Activated T-helper 17 cell treated with anti-CD3 and anti-CD28 coated beads, Interleukin-2, amount 50 U/mL, for 72 hours (primary cell): ENCODE data around the gene PIK3R1. TPM values are rescaled to one million over a fixed set of nuclear protein-coding genes. Genes with fewer than 3 reads are reported as not detected.
A peak's percentile ranks its signal among the peaks of the same experiment; 100 is the strongest.
"Not testable (repeated sequence)": the region's sequence is repeated elsewhere in the genome, so short reads cannot be mapped to it uniquely, and the experiment has no call there.

Source experiments
- ATAC-seq: fragments of 150-1000 bp; cut with Tn5 transposase; replicated peaks from 2 replicates; pipeline ENCODE4 v1.10.0; 2021; ENCODE audit warnings: mild to moderate bottlenecking, moderate library complexity
- H3K27ac Mint-ChIP-seq: one replicate; pipeline ENCODE4 v1.8.0; 2022; ENCODE audit warnings: mixed read lengths
- H3K27me3 Mint-ChIP-seq: one replicate; pipeline ENCODE4 v1.8.0; 2022; ENCODE audit warnings: mixed read lengths
- H3K36me3 Mint-ChIP-seq: one replicate; pipeline ENCODE4 v1.8.0; 2022; ENCODE audit warnings: low read depth, mild to moderate bottlenecking, mixed read lengths
- H3K4me1 Mint-ChIP-seq: one replicate; pipeline ENCODE4 v1.8.0; 2022; ENCODE audit warnings: mixed read lengths
- H3K4me3 Mint-ChIP-seq: one replicate; pipeline ENCODE4 v1.8.0; 2022; ENCODE audit warnings: mild to moderate bottlenecking, mixed read lengths
- H3K9me3 Mint-ChIP-seq: one replicate; pipeline ENCODE4 v1.8.0; 2022; ENCODE audit warnings: mixed read lengths
- total RNA-seq, 2 donors: library from RNA; stranded (reverse); gene quantifications; one replicate each; pipeline ENCODE4 v1.2.3, GENCODE V29; 2022

PIK3R1 gene
- total RNA-seq, 2 donors from 2014 or later = 47.5 to 57.0 TPM

GRCh38 chr5:68226546-68227073, 11.1 kb downstream of the PIK3R1 start:
- H3K27ac Mint-ChIP-seq = peak overlapping the region; percentile 1
- H3K36me3 Mint-ChIP-seq = peaks cover 55% of the 10 kb centered on the region
- no peaks in the 10 kb centered on the region for H3K9me3 Mint-ChIP-seq
- H3K27me3 Mint-ChIP-seq = no peaks in the 10 kb centered on the region
- no peak overlapping the region for H3K4me3 Mint-ChIP-seq
- ATAC-seq = no peak
- H3K4me1 Mint-ChIP-seq = peaks cover 57% of the 10 kb centered on the region

- H3K4me3 Mint-ChIP-seq = no peak overlapping the region
- H3K9me3 Mint-ChIP-seq = no peaks in the 10 kb centered on the region
- peaks cover 55% of the 10 kb centered on the region for H3K36me3 Mint-ChIP-seq
- no peak overlapping the region for H3K27ac Mint-ChIP-seq
- H3K27me3 Mint-ChIP-seq = no peaks in the 10 kb centered on the region
- no peak for ATAC-seq
- H3K4me1 Mint-ChIP-seq = peaks cover 52% of the 10 kb centered on the region
Observed at GRCh38 chr5:68227532-68228160, 12.1 kb downstream of the PIK3R1 start.

DNA sequence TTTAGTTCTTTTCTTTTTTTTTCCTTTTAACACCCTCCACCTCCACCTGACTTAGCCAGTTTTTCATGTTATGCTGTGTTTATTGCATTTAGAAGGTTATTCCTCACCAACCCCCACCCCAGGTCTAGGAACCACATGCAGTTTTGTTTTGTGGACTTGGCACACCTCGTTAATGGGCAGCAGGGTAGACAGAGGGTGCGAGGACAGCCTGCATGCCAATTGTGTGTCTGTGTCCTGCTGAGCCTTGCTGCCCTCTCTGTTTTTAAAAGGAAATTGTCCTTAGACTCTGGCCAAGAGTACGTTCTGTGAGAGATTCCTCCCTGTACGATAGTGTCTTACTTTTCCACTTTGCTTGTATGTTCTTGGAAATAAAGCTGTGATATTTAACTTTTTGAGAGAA, 13.9 kb downstream of the PIK3R1 start:
- Mint-ChIP-seq H3K27ac (no peak overlapping the region), H3K9me3 (no peaks in the 10 kb centered on the region), H3K4me3 (no peak overlapping the region), H3K27me3 (no peaks in the 10 kb centered on the region), H3K4me1 (peaks cover 50% of the 10 kb centered on the region), H3K36me3 (peaks cover 58% of the 10 kb centered on the region)
- ATAC-seq = no peak

- no peak overlapping the region for H3K27ac Mint-ChIP-seq
- H3K4me3 Mint-ChIP-seq = no peak overlapping the region
- peaks cover 52% of the 10 kb centered on the region for H3K36me3 Mint-ChIP-seq
- ATAC-seq = no peak
- no peaks in the 10 kb centered on the region for H3K9me3 Mint-ChIP-seq
- no peaks in the 10 kb centered on the region for H3K27me3 Mint-ChIP-seq
- H3K4me1 Mint-ChIP-seq = peaks cover 45% of the 10 kb centered on the region
Observed at GRCh38 chr5:68230285-68230684, 14.7 kb downstream of the PIK3R1 start.

DNA sequence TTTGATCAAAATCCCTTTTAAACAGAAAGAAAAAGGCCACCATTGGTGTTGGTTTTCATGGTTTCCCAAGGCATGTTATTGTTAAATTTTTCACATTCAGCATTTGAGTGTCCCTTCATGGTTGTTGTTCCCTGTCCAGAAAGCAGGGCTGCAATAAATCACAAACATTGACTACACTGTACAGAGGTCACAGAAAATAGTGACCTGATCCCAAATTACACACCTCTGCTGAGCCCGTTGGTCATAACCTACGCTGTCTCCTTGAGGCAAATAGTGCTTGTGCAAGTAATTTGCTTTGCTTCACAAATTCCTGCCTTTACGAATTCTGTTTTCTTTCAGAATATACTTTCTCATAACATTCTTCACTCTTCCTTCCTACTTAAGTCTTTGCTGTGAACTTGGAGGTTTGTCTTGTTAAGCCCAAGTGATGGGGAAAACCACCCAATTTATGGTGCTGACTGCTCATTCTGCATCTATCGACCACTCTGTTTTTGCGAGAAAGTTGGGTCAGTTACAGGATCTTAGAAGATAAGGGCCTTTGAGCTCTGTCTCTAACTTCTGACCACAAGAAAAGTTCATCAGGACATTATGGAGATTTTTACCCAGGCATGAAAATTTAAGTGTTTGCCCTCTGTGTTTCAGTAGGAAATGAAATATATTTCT, 16.0 kb downstream of the PIK3R1 start:
- Mint-ChIP-seq H3K4me1 (peaks cover 34% of the 10 kb centered on the region), H3K27ac (peak overlapping the region; percentile 15)

DNA sequence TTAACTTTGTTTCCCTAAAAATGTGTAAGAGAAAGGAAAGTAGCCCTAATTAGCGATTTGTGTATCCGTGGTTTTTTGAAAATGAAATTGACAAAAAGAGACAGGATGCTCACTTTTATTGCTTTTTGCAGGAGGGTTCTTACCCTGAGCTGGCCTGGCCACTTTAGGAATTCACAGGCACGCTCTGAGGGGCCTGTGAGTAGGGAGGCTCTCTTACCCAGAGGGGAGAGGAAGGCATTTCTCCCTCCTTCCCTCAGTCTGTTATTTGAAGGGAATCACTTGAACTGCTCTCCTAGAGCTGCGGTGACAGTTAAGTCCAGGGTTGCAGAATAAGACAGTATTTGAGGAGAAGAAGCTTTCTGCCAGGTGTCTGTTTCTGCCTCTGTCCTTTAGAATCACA, 16.7 kb downstream of the PIK3R1 start:
- no peak for ATAC-seq
- H3K27me3 Mint-ChIP-seq = no peaks in the 10 kb centered on the region
- no peaks in the 10 kb centered on the region for H3K9me3 Mint-ChIP-seq
- no peak overlapping the region for H3K4me3 Mint-ChIP-seq
- peaks cover 35% of the 10 kb centered on the region for H3K4me1 Mint-ChIP-seq
- peaks cover 36% of the 10 kb centered on the region for H3K36me3 Mint-ChIP-seq
- peak overlapping the region; percentile 6 for H3K27ac Mint-ChIP-seq

More for the DNA sequence above, 16.0 kb downstream of the PIK3R1 start:
- H3K27me3 Mint-ChIP-seq = no peaks in the 10 kb centered on the region
- H3K4me3 Mint-ChIP-seq = no peak overlapping the region
- no peaks in the 10 kb centered on the region for H3K9me3 Mint-ChIP-seq
- ATAC-seq = no peak
- H3K36me3 Mint-ChIP-seq = peaks cover 39% of the 10 kb centered on the region

- Mint-ChIP-seq H3K9me3 (no peaks in the 10 kb centered on the region), H3K36me3 (peaks cover 29% of the 10 kb centered on the region), H3K27me3 (no peaks in the 10 kb centered on the region), H3K4me1 (peaks cover 40% of the 10 kb centered on the region), H3K27ac (peak overlapping the region; percentile 6), H3K4me3 (no peak overlapping the region)
- no peak for ATAC-seq
Observed at GRCh38 chr5:68233075-68233474, 17.5 kb downstream of the PIK3R1 start.

GRCh38 chr5:68235229-68235628, 19.7 kb downstream of the PIK3R1 start:
- not testable (repeated sequence) for H3K27ac Mint-ChIP-seq, ATAC-seq, H3K27me3 Mint-ChIP-seq, H3K9me3 Mint-ChIP-seq, H3K4me3 Mint-ChIP-seq
- peaks cover 47% of the 10 kb centered on the region for H3K4me1 Mint-ChIP-seq
- peaks cover 14% of the 10 kb centered on the region for H3K36me3 Mint-ChIP-seq

- H3K4me3 Mint-ChIP-seq = peak overlapping the region; percentile 53
- ATAC-seq = no peak
- peak overlapping the region; percentile 63 for H3K27ac Mint-ChIP-seq
- no peaks in the 10 kb centered on the region for H3K27me3 Mint-ChIP-seq
- no peaks in the 10 kb centered on the region for H3K9me3 Mint-ChIP-seq
- H3K36me3 Mint-ChIP-seq = peaks cover 18% of the 10 kb centered on the region
- peaks cover 48% of the 10 kb centered on the region for H3K4me1 Mint-ChIP-seq
Observed at GRCh38 chr5:68237715-68238114, 22.2 kb downstream of the PIK3R1 start.

GRCh38 chr5:68239487-68239886, 23.9 kb downstream of the PIK3R1 start:
- Mint-ChIP-seq H3K9me3 (no peaks in the 10 kb centered on the region), H3K27ac (peak overlapping the region; percentile 50), H3K4me3 (peak overlapping the region; percentile 53), H3K36me3 (peaks cover 16% of the 10 kb centered on the region), H3K27me3 (no peaks in the 10 kb centered on the region), H3K4me1 (peaks cover 57% of the 10 kb centered on the region)
- ATAC-seq = peak; percentile 97

- H3K4me3 Mint-ChIP-seq = peak overlapping the region; percentile 53
- H3K36me3 Mint-ChIP-seq = peaks cover 16% of the 10 kb centered on the region
- H3K27me3 Mint-ChIP-seq = no peaks in the 10 kb centered on the region
- peaks cover 58% of the 10 kb centered on the region for H3K4me1 Mint-ChIP-seq
- peak; percentile 15 for ATAC-seq
- H3K27ac Mint-ChIP-seq = peak overlapping the region; percentile 50
- no peaks in the 10 kb centered on the region for H3K9me3 Mint-ChIP-seq
Observed at GRCh38 chr5:68240202-68240601, 24.6 kb downstream of the PIK3R1 start.

GRCh38 chr5:68240771-68241170, 25.2 kb downstream of the PIK3R1 start:
- Mint-ChIP-seq H3K9me3 (no peaks in the 10 kb centered on the region), H3K36me3 (peaks cover 16% of the 10 kb centered on the region), H3K27me3 (no peaks in the 10 kb centered on the region), H3K27ac (peak overlapping the region; percentile 50), H3K4me1 (peaks cover 58% of the 10 kb centered on the region), H3K4me3 (peak overlapping the region; percentile 53)
- ATAC-seq = peak; percentile 13

DNA sequence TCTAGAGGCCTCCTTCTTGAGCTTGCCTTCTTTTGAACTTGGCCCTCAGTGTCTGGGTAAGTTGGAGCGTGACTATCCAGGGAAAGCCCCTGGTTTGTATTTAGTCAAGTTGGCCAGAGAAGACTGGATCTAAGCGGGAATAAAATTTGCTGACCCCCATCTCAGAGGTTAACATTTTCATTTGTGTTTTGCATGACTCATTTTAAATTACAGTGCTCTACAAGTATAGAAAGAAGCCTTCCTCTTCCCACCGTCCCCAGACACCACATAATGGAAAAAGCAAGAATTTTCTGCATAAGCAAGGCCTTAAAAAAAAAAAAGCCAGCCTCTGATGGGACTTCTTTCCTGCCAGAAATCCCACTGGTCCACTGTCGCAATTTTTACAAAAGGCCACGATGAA, 27.2 kb downstream of the PIK3R1 start:
- Mint-ChIP-seq H3K9me3 (no peaks in the 10 kb centered on the region), H3K27me3 (no peaks in the 10 kb centered on the region), H3K4me1 (peaks cover 60% of the 10 kb centered on the region), H3K36me3 (peaks cover 11% of the 10 kb centered on the region), H3K27ac (peak overlapping the region; percentile 76), H3K4me3 (peak overlapping the region; percentile 65)
- ATAC-seq = no peak

- peak overlapping the region; percentile 76 for H3K27ac Mint-ChIP-seq
- H3K4me1 Mint-ChIP-seq = peaks cover 55% of the 10 kb centered on the region
- peak overlapping the region; percentile 65 for H3K4me3 Mint-ChIP-seq
- H3K36me3 Mint-ChIP-seq = peaks cover 11% of the 10 kb centered on the region
- no peaks in the 10 kb centered on the region for H3K27me3 Mint-ChIP-seq
- ATAC-seq = no peak
- no peaks in the 10 kb centered on the region for H3K9me3 Mint-ChIP-seq
Observed at GRCh38 chr5:68243251-68243650, 27.7 kb downstream of the PIK3R1 start.

GRCh38 chr5:68243681-68244080, 28.1 kb downstream of the PIK3R1 start:
- H3K4me3 Mint-ChIP-seq = peak overlapping the region; percentile 65

More at GRCh38 chr5:68243681-68244080, 28.1 kb downstream of the PIK3R1 start:
- H3K4me1 Mint-ChIP-seq = peaks cover 55% of the 10 kb centered on the region
- H3K36me3 Mint-ChIP-seq = peaks cover 11% of the 10 kb centered on the region
- no peak for ATAC-seq
- H3K27ac Mint-ChIP-seq = peak overlapping the region; percentile 76
- H3K27me3 Mint-ChIP-seq = no peaks in the 10 kb centered on the region
- H3K9me3 Mint-ChIP-seq = no peaks in the 10 kb centered on the region
